Measurements from ENCODE around the gene CCNT1.
"Not testable (repeated sequence)": the region's sequence is repeated elsewhere in the genome, so short reads cannot be mapped to it uniquely, and the experiment has no call there.

Gene CCNT1

GRCh38 chr12:48681710-48682532, 34.6 kb downstream of the CCNT1 start, which contains the start of gene KANSL2:
Gene KANSL2, minus strand, starts transcription at chr12:48682238. Its CDS starts 606 bp downstream, at chr12:48681632.
- TF ChIP-seq PAX5 (IDR thresholded peaks at IDR 0.05; ENCODE audit: insufficient read depth, low read length, severe bottlenecking) (no peak), POLR2AphosphoS5 (IDR thresholded peaks at IDR 0.05; ENCODE audit: low read depth, low read length) (peak; percentile 99), POU2F2 (IDR thresholded peaks at IDR 0.05; ENCODE audit: low read depth, low read length) (peak; percentile 81; the same call in 1 of the 2 replicates), TAF1 (IDR thresholded peaks at IDR 0.05; ENCODE audit: low read depth, low read length) (peak; percentile 98), SPI1 (IDR thresholded peaks at IDR 0.05; ENCODE audit: low read depth, low read length) (no peak), POLR2A (IDR thresholded peaks at IDR 0.05; ENCODE audit: low read depth, low read length) (peak; percentile 99)
- peak; percentile 95 for FAIRE-seq
- peak; percentile 93 for DNase-seq (ENCODE audit: insufficient read length, low spot score)

GRCh38 chr12:48681399-48681709, 35.2 kb downstream of the CCNT1 start:
- TF ChIP-seq POU2F2 (IDR thresholded peaks at IDR 0.05; ENCODE audit: low read depth, low read length) (no peak), POLR2A (IDR thresholded peaks at IDR 0.05; ENCODE audit: low read depth, low read length) (no peak)
- peak; percentile 40 for FAIRE-seq
- no peak for DNase-seq (ENCODE audit: insufficient read length, low spot score)

GRCh38 chr12:48680861-48681260, 35.6 kb downstream of the CCNT1 start:
- DNase-seq (ENCODE audit: insufficient read length, low spot score) = no peak
- TF ChIP-seq TAF1 (IDR thresholded peaks at IDR 0.05; ENCODE audit: low read depth, low read length) = no peak
- no peak for TF ChIP-seq SPI1 (IDR thresholded peaks at IDR 0.05; ENCODE audit: low read depth, low read length)
- TF ChIP-seq PAX5 (IDR thresholded peaks at IDR 0.05; ENCODE audit: insufficient read depth, low read length, severe bottlenecking) = no peak
- no peak for TF ChIP-seq POLR2AphosphoS5 (IDR thresholded peaks at IDR 0.05; ENCODE audit: low read depth, low read length)
- TF ChIP-seq POLR2A (IDR thresholded peaks at IDR 0.05; ENCODE audit: low read depth, low read length) = no peak
- TF ChIP-seq POU2F2 (IDR thresholded peaks at IDR 0.05; ENCODE audit: low read depth, low read length) = no peak
- FAIRE-seq = no peak

- no peak for FAIRE-seq
Observed at GRCh38 chr12:48678551-48679185, 37.8 kb downstream of the CCNT1 start.

GRCh38 chr12:48671231-48671856, 45.2 kb downstream of the CCNT1 start:
- no peak for DNase-seq (ENCODE audit: insufficient read length, low spot score)
- TF ChIP-seq PAX5 (IDR thresholded peaks at IDR 0.05; ENCODE audit: insufficient read depth, low read length, severe bottlenecking) (no peak), POLR2A (IDR thresholded peaks at IDR 0.05; ENCODE audit: low read depth, low read length) (0 out of 2 replicates have a peak, but pooled peaks have one; percentile 20), POLR2AphosphoS5 (IDR thresholded peaks at IDR 0.05; ENCODE audit: low read depth, low read length) (no peak)
- no peak for FAIRE-seq

More at GRCh38 chr12:48678551-48679185, 37.8 kb downstream of the CCNT1 start:
- DNase-seq (ENCODE audit: insufficient read length, low spot score) = no peak
- TF ChIP-seq POLR2AphosphoS5 (IDR thresholded peaks at IDR 0.05; ENCODE audit: low read depth, low read length) = no peak
- no peak for TF ChIP-seq TAF1 (IDR thresholded peaks at IDR 0.05; ENCODE audit: low read depth, low read length)
- TF ChIP-seq SPI1 (IDR thresholded peaks at IDR 0.05; ENCODE audit: low read depth, low read length) = no peak
- no peak for TF ChIP-seq PAX5 (IDR thresholded peaks at IDR 0.05; ENCODE audit: insufficient read depth, low read length, severe bottlenecking)
- TF ChIP-seq POLR2A (IDR thresholded peaks at IDR 0.05; ENCODE audit: low read depth, low read length) = no peak
- TF ChIP-seq POU2F2 (IDR thresholded peaks at IDR 0.05; ENCODE audit: low read depth, low read length) = no peak

GRCh38 chr12:48668996-48669395, 47.5 kb downstream of the CCNT1 start:
- FAIRE-seq = no peak
- no peak for DNase-seq (ENCODE audit: insufficient read length, low spot score)
- TF ChIP-seq POLR2A (IDR thresholded peaks at IDR 0.05; ENCODE audit: low read depth, low read length) (no peak), POU2F2 (IDR thresholded peaks at IDR 0.05; ENCODE audit: low read depth, low read length) (no peak), POLR2AphosphoS5 (IDR thresholded peaks at IDR 0.05; ENCODE audit: low read depth, low read length) (no peak), TAF1 (IDR thresholded peaks at IDR 0.05; ENCODE audit: low read depth, low read length) (no peak), PAX5 (IDR thresholded peaks at IDR 0.05; ENCODE audit: insufficient read depth, low read length, severe bottlenecking) (no peak), SPI1 (IDR thresholded peaks at IDR 0.05; ENCODE audit: low read depth, low read length) (no peak)

- no peak for TF ChIP-seq POU2F2 (IDR thresholded peaks at IDR 0.05; ENCODE audit: low read depth, low read length)
- no peak for TF ChIP-seq POLR2A (IDR thresholded peaks at IDR 0.05; ENCODE audit: low read depth, low read length)
- no peak for TF ChIP-seq TAF1 (IDR thresholded peaks at IDR 0.05; ENCODE audit: low read depth, low read length)
- no peak for TF ChIP-seq PAX5 (IDR thresholded peaks at IDR 0.05; ENCODE audit: insufficient read depth, low read length, severe bottlenecking)
- no peak for TF ChIP-seq SPI1 (IDR thresholded peaks at IDR 0.05; ENCODE audit: low read depth, low read length)
- no peak for FAIRE-seq
- no peak for DNase-seq (ENCODE audit: insufficient read length, low spot score)
Observed at GRCh38 chr12:48659863-48660262, 56.6 kb downstream of the CCNT1 start.

GRCh38 chr12:48651681-48652080, 64.8 kb downstream of the CCNT1 start:
- TF ChIP-seq POLR2AphosphoS5 (IDR thresholded peaks at IDR 0.05; ENCODE audit: low read depth, low read length) (0 out of 2 replicates have a peak, but pooled peaks have one; percentile 37), PAX5 (IDR thresholded peaks at IDR 0.05; ENCODE audit: insufficient read depth, low read length, severe bottlenecking) (no peak), SPI1 (IDR thresholded peaks at IDR 0.05; ENCODE audit: low read depth, low read length) (0 out of 2 replicates have a peak, but pooled peaks have one; percentile 2), POLR2A (IDR thresholded peaks at IDR 0.05; ENCODE audit: low read depth, low read length) (no peak)
- FAIRE-seq = no peak
- DNase-seq (ENCODE audit: insufficient read length, low spot score) = no peak

- not testable (repeated sequence) for DNase-seq (ENCODE audit: insufficient read length, low spot score); FAIRE-seq
Observed at GRCh38 chr12:48645354-48645753, 71.2 kb downstream of the CCNT1 start.

GRCh38 chr12:48643011-48643410, 73.5 kb downstream of the CCNT1 start:
- TF ChIP-seq SPI1 (IDR thresholded peaks at IDR 0.05; ENCODE audit: low read depth, low read length) (no peak), TAF1 (IDR thresholded peaks at IDR 0.05; ENCODE audit: low read depth, low read length) (no peak), POLR2AphosphoS5 (IDR thresholded peaks at IDR 0.05; ENCODE audit: low read depth, low read length) (no peak), POLR2A (IDR thresholded peaks at IDR 0.05; ENCODE audit: low read depth, low read length) (no peak), POU2F2 (IDR thresholded peaks at IDR 0.05; ENCODE audit: low read depth, low read length) (no peak), PAX5 (IDR thresholded peaks at IDR 0.05; ENCODE audit: insufficient read depth, low read length, severe bottlenecking) (no peak)
- DNase-seq (ENCODE audit: insufficient read length, low spot score) = no peak
- peak; percentile 47 for FAIRE-seq

- not testable (repeated sequence) for FAIRE-seq
Observed at GRCh38 chr12:48641752-48642555, 74.6 kb downstream of the CCNT1 start.

More at GRCh38 chr12:48641752-48642555, 74.6 kb downstream of the CCNT1 start:
- DNase-seq (ENCODE audit: insufficient read length, low spot score) = not testable (repeated sequence)

Measured in GM12891 (cell line).